GM03348 (cell line): ENCODE data around the gene HSPA6.
A peak's percentile ranks its signal among the peaks of the same experiment; 100 is the strongest.
"Not testable (repeated sequence)": the region's sequence is repeated elsewhere in the genome, so short reads cannot be mapped to it uniquely, and the experiment has no call there.

Experiments used
- DNase-seq: peaks from one replicate; pipeline ENCODE4 v3.0.0; 2012; ENCODE audit warnings: low spot score

Gene HSPA6

DNA sequence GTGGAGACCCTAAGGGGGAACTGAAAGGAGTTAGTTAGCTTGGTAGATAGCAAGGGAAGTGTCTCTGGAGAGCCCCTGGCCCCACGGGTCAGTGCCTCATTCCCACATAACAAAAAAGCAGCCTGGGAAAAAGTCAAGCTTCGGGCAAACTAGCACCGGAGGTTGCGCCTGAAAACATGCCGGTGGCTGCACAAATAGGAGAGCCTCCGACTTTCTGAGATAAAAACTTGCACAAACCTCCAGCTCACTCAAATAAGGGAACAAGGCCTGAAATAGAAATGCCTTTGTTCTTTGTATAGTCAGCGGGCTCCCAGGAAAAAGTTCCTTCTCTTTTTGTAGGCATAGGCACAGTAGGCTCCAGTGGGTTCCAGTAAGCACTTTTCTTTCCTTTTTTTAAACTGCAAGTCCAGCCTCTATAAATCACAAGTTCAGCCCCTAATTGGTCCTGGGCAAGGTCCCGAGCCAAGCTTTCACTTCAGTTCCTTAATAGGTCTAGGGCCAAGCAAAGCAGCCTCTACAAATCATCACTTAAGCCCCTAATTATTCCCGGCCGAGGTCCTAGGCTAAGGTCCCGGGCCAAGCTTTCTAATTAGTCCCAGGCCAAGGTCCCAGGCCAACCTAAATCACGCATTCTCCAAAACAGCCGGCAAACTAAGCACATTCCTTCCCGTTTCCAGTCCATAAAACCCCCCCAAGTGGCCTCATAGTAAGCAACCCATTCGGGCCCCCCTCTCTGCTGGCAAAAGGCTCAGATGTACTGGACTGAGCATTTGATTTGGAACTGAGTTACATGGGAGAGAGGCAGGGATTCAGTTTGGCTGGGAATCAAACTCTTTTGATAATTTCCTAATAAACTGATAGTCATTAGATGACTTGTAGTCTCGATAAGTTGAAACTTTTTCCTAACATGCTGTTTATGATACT lies 8.6 kb downstream of the HSPA6 start:
- not testable (repeated sequence) for DNase-seq

DNA sequence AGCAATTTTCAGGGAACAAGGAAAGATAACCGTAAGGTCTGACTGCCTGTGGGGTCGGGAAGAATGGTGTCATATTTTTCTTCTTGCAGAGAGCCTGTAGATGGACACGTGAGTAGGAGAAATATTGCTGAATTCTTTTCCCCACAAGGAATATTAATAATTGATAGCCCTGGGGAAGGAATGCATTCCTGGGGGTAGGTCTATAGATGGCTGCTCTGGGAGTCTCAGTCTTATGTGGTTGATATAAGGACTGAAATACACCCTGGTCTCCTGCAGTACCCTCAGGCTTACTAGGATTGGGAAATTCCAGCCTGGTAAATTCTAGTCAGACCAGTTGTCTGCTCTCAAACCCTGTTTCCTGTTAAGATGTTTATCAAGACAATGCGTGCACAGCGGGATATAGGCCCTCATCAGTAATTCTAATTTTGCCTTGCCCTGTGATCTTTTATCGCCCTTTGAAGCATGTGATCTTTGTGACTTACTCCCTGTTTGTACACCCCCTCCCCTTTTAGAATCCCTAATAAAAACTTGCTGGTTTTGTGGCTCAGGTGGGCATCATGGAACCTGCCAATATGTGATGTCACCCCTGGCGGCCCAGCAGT lies 12.8 kb downstream of the HSPA6 start:
- DNase-seq = not testable (repeated sequence)

DNA sequence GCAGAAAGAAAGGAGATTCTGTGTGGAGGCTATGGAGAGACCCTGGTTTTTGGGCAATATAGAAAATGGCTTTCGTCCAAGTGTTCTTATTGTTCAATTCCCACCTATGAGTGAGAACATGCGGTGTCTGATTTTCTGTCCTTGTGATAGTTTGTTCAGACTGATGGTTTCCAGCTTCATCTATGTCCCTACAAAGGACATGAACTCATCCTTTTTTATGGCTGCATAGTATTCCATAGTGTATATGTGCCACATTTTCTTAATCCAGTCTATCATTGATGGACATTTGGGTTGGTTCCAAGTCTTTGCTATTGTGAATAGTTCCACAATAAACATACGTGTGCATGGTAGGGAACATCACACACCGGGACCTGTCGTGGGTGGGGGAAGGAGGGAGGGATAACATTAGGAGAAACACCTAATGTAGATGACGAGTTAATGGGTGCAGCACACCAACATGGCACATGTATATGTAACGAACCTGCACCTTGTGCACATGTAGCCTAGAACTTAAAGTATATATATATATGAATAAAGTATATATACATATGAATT lies 14.7 kb downstream of the HSPA6 start:
- not testable (repeated sequence) for DNase-seq

DNA sequence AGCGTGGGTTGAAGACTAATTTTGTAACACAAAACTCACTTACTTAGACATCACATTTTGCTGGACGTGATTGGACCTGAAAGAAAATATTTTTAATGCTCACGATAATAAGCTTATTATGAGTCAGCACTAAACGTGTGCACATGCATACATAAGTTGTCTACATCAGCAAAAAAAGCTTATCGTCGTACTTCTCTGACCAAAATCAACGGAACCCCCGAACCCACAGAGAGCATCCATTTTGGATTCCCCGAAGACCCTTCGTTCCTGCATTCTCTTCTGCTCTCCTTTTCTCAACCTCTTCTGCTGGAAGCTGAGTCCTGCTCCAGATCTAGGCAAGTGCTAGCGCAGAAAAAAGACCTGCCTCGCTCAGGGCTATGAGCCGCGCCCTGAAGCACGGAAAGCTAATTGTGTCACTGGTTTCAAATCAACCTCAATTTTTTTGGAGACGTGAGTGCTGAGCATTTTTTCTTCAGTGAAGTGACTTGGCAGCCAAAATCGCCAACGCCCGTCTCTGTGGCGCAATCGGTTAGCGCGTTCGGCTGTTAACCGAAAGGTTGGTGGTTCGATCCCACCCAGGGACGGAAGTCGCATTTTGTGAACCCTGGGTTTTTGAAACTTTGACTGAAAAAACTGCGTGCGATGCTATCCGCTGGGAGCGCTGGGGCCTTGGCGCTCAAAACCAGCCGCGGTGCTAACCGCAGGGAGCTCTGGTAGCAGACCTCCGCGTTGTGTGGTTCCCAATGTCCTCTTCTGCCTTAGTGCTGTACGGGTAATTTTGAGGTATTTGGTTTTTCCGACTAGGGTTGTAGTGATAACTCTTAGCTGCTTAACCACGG lies 15.6 kb downstream of the HSPA6 start:
- DNase-seq = peak; percentile 80

DNA sequence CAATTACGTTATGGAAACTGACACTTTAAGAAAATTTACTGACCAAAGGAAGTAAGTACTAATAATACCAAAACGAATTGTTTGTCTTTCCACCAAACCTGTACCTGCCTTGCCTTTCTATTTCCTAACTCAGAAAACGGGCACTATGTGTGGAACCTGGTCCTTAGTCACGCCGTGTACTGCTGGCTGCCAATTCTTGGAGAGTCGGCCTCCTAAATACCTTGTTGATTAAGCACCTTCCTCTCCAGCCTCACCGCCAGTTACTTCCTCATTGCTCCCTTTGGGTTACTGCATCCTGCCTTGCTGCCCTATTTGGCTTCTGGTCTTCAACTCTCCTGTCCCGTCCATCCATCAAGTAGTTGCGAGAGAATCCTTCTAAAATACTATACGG lies 16.2 kb downstream of the HSPA6 start:
- DNase-seq = not testable (repeated sequence)

DNA sequence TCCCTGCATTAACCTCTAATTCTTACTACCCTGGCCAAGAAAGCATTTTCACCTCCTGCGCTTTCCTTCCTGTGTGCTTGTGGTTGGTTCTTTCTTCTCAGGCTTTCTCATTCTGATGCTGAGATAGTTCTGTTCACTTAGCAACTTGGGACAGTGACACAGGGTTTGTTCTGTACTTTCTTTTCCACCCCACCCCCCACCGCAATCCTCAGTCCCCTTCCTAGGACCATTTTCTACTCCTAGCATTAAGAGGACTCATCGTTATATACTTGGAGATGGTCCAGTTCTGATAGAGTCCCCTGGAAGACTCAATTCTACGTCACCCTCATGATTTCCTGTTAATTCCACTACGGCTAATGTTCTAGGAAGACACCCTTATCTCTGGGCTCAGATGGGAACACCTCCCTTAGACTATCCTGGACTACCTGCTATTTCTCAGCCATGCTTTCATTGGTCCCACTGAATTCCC lies 17.8 kb downstream of the HSPA6 start:
- DNase-seq = not testable (repeated sequence)

DNA sequence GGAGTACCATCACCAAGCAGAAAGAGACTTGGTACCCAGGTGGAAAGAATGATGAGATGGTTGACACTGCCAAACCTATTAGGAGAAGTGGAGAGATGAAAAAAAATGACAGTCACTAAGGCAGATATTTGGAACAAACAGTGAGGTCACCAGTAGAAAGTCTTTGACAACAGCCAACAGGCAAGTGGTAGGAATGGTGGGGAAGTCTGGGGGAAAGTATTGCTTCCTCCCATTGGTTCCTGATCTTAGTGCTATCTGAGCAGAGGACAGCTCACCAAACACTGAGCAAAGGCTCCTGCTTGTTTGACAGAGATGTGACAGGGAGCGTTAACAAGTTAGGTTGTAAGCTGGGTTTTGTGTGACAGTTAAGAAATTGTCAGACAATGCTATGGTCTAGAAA lies 18.8 kb downstream of the HSPA6 start:
- DNase-seq = not testable (repeated sequence)

DNA sequence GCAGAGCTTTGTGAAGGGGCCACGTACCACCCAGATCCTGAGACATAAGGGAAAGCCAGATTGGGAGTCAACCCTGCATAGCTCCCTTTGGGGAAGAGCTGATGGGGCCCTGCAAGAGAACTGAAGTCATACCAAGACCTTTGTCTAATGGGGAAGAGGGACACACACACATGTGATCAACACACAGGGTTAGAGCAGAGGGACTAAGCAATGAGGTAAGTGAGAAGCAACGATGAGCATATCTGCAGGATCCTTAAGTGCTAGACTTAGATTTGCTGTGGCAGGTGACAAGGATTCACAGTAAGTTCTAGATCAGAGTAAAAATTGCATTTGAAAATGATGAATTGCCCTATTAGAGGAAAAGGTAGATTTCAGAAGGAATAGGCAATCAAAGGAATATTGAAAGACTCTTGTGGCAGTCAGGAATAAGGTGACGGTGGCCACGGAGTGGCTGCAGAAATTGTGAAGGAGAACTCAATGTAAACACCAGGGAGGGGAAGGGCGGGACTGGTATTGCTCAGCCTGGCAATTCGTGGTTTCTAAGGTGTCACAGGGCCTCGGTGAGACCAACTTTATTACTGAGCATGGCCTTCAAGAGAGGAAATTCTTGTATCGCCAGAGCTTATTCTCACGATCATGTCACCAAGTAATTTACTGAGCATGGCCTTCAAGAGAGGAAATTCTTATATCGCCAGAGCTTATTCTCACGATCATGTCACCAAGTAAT lies 20.8 kb downstream of the HSPA6 start:
- not testable (repeated sequence) for DNase-seq

DNA sequence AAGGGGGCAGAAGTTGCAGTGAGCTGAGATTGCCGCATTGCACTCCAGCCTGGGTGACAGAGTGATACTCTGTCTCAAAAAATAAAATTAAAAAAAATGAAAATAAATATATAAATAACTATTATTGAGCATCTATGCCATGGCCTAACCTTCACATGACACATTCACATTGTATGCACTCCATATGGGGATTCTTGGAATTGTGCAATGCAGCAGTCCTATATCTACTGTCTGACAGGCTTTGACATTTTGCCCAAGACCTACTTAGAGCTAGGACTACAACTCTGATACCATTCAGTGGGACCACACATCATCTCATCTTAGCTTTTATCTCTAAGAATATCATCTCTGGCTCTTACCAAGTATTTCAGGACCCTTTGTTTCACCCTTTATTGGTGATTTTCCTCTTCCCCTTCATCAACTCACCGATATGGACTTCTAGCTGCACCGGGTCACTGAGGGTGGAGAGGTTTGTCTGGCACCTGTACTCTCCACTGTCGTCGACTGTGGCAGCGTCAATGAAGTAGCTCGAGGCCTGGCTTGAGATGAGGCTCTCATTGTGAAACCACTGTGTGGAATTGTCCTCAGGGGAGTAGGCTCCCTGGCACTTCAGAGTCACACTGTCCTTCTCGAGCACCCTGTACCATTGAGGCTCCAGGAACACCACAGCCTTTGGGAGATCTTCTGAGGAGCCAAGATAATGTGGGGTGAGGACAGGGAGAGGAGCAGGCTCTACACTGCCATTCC lies 23.8 kb downstream of the HSPA6 start:
- DNase-seq = not testable (repeated sequence)

DNA sequence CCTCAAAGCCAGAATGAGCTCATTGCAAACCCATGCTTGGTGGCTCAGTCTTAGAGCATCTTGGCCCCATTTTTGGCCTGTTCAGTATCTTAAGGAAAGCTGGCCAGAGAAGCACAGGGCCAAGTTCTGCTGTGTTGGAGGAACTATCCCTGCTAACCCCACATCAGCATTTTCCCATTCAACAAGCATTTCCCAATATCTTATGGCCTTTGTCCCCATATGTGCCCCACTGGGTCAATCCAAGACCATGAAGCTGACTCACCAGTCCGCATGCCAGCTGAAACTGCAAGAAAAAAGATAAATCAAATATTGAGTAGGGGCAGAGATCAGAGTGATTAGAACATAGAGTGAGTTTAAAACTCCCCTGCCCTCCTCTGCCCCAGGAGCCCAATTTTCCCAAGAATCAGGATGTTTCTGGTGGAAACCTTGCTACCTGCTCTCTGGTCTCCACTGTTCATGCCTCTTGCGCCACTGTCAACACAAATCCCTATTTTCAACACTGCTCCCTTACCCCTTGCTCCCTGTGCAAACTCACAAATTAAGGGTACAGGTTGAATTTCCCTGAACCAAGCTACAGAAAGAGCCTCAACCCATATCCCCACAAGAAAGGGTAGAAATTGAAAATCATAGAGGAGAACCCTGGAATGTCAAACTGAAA lies 24.5 kb downstream of the HSPA6 start:
- not testable (repeated sequence) for DNase-seq

DNA sequence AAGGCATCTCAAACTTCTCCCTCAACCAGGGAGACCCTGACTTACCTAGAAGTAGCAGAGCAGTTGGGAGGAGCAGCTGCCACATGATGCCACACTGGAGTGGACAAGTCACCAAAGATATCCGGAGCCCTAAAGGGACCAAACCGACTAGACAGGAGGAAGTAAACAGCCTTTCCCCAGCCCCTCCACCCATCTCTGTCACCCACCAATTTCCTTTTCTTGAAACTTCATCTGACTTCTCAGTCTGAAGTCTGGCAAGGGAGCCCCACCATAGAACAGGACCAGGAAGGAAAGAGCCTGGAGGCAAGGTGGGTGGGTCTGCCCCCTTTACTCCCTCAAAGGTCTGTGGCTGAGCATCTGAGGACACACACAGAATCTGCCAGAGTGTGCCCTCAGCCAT lies 25.3 kb downstream of the HSPA6 start, which contains the start of gene FCGR3A:
TSS of gene FCGR3A (minus strand) at position 167 of the 400 bp plus-strand sequence. CDS start at position 85, 82 bp downstream.
- DNase-seq = no peak

DNA sequence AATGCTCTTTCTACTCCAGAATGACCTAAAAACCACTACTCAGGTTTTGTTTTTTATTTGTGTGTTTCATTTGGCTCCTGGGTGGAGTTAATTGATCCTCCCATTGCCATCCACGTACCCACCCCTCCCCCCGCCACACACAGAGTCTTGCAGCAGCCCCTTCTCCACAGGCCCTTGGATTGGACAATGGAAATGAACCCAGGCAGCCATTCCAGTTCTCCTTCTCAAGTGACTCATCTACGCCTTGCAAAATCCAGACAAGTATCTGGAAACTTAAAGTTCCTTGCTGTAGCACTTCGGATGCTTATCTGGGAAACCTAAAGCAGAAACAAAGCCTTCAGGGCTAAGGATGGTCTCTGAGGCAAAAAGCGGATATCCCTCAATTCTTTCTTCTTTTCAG lies 26.6 kb downstream of the HSPA6 start:
- not testable (repeated sequence) for DNase-seq

DNA sequence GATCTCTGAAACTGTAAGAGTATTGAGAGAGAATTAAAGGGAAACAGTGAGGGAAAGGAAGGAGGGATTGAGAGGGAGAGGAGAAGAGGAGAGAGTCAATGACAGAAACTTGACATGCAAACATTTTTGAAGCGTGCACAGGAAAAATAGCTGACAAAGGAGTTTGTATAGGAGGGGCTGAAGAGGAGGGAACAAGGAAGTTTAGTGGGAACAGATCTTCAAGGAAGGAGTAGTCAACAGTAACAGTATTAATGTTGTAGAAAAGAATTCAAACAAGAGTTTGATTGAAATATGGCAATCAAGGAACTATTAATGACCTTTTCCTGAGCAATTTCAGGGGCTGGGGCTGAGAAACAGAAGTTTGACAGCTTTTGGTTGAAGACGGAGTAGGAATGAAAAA lies 29.3 kb downstream of the HSPA6 start:
- DNase-seq = not testable (repeated sequence)

DNA sequence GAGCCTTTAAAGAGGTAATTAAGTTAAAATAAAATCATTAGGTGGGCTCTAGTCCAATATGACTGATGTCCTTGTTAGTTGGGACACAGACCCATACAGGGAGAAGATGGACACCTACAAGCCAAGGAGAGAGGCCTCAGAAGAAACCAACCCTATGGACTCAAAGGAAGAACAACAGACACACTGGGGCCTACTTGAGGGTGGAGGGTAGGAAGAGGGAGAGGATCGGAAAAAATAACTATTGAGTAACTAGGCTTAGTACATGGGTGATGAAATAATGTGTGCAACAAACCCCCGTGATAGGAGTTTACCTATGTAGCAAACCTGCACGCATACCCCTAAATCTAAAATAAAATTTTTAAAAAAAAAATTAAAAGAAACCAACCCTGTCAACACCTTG lies 30.0 kb downstream of the HSPA6 start:
- not testable (repeated sequence) for DNase-seq

DNA sequence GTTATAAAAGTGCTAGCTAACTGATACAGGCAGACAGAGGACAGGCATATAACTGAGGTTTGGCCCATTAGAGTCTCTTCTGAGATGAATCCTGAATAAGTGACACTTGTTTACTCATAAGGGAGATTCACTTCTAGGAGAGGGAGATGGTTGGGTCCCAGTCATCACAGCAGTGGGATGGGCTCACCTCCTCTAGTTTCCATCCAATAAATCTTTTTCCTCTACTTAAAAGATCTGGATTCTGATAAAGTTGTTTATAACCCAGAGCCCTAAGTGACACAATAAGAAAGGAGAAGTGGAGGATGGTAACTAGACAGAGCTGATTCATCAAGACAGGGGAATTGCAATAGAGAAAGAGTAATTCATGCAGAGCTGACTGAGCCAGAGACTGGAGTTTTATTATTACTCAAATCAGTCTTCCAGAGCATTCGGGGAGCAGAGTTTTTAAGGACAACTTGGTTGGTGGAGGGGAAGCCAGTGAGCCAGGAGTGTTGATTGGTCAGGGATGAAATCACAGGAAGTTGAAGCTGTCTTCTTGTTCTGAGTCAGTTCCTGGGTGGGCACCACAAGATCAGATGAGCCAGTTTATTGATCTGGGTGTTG lies 30.6 kb downstream of the HSPA6 start:
- not testable (repeated sequence) for DNase-seq

DNA sequence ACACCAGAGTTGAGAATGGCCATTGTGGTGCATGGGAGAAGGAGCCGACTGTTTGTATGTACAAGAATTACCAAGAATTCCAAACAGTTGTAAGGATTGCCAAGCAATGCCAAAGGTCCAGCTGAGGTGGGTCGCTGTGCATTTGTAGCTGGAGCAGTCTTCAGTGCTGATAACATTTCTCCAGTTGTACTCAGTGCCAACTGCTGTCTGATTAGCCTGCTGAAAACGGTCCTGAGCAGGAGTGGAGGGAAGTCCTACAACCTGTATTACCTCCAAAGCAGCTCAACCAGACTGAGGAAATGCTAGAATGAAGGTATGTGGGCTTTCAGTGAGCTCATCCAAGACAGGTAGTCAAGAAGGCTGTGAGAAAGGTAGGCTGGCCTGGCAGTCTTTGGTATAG lies 31.8 kb downstream of the HSPA6 start:
- not testable (repeated sequence) for DNase-seq

DNA sequence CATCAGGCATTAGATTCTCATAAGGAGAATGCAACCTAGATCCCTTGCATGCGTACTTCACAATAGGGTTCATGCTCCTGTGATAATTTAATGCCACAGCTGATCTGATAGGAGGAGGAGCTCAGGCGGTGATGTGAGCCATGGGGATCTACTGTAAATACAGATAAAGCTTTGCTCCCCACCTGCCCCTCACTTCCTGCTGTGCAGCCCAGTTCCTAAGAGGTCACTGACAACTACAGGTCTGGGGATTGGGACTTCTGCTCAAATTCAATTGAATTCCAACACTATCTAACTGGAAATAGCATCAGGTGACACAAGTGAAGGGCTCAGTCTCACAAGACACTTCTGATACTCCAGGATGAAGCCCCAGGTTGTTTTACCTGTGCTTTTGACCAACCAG lies 32.6 kb downstream of the HSPA6 start:
- DNase-seq = not testable (repeated sequence)

DNA sequence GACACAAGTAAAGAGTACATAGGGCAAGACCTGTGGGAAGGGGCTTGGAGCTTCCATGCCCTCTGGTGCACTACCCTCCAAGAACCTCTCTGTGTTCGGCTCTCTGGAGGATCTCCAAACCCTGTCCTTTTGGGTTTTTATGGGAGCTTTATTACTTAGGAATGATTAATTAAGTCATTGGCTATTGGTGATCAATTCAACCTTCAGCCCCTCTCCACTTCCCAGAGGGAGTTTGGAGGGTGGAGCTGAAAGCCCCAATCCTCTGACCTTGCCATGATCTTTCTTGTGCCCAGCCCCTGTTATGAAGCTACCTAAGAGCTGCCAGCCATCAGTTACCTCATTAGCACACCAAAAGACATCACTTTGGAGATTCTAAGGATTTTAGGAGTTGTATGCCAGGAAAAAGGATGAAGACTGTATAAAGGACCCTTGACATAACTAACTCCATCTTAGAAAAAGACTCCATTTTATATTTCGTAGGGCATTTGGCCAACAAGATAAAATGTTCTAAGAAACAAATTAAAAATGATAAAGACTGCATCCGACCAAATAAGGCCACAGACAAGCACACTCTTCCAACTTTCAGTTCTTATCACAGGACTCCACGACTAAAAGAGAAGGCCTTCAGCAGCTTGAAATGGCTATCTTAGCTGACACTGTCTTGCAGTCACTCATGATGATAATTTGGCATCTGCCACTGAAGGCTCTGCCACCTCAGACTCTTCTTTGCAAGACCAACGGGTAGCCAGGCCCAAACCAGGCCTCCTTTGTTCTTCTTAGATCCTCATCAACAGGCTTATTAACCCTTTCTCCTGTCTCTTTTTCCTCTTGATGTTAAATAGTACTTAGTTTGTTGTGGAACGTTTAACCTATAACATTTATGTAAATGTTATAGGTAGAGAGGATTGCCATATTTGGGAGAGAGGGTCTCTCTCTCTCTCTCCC lies 33.4 kb downstream of the HSPA6 start:
- DNase-seq = not testable (repeated sequence)
